NCI-H748 (cell line): ENCODE measurements around the gene MED27.
"Not testable (repeated sequence)": the region's sequence is repeated elsewhere in the genome, so short reads cannot be mapped to it uniquely, and the experiment has no call there.

Experiments used
- DNase-seq: peaks from one replicate; lab custom pipeline; 2025; ENCODE audit not compliant: unreplicated experiment; lab: John Stamatoyannopoulos, UW

The MED27 gene

GRCh38 chr9:131937451-131937850, 142.2 kb downstream of the MED27 start:
- DNase-seq, result no peak

GRCh38 chr9:131936929-131937328, 142.7 kb downstream of the MED27 start:
- no peak for DNase-seq

- no peak for DNase-seq
Observed at GRCh38 chr9:131934673-131935072, 145.0 kb downstream of the MED27 start.

GRCh38 chr9:131927091-131927490, 152.6 kb downstream of the MED27 start:
- no peak for DNase-seq

GRCh38 chr9:131926360-131926922, 153.2 kb downstream of the MED27 start:
- DNase-seq, result no peak

- DNase-seq, result no peak
Observed at GRCh38 chr9:131925677-131926177, 153.9 kb downstream of the MED27 start.

GRCh38 chr9:131923766-131924165, 155.9 kb downstream of the MED27 start:
- DNase-seq, result no peak

GRCh38 chr9:131923132-131923671, 156.5 kb downstream of the MED27 start:
- no peak for DNase-seq

GRCh38 chr9:131921635-131922034, 158.0 kb downstream of the MED27 start:
- not testable (repeated sequence) for DNase-seq

- no peak for DNase-seq
Observed at GRCh38 chr9:131919216-131919615, 160.5 kb downstream of the MED27 start.

GRCh38 chr9:131918481-131918880, 161.2 kb downstream of the MED27 start:
- DNase-seq, result no peak

GRCh38 chr9:131917009-131917408, 162.7 kb downstream of the MED27 start:
- DNase-seq, result no peak

- no peak for DNase-seq
Observed at GRCh38 chr9:131915181-131915580, 164.5 kb downstream of the MED27 start.

GRCh38 chr9:131912671-131913070, 167.0 kb downstream of the MED27 start:
- no peak for DNase-seq

- no peak for DNase-seq
Observed at GRCh38 chr9:131912069-131912468, 167.6 kb downstream of the MED27 start.

GRCh38 chr9:131910572-131910971, 169.1 kb downstream of the MED27 start:
- no peak for DNase-seq

- DNase-seq, result no peak
Observed at GRCh38 chr9:131905144-131905543, 174.5 kb downstream of the MED27 start.

- no peak for DNase-seq
Observed at GRCh38 chr9:131899296-131900228, 180.1 kb downstream of the MED27 start.

- no peak for DNase-seq
Observed at GRCh38 chr9:131892902-131893500, 186.7 kb downstream of the MED27 start.

- no peak for DNase-seq
Observed at GRCh38 chr9:131892162-131892707, 187.4 kb downstream of the MED27 start.

GRCh38 chr9:131891598-131891997, 188.1 kb downstream of the MED27 start:
- no peak for DNase-seq
